ENCODE results near the gene ADGRL3. TPM values are rescaled to one million over a fixed set of nuclear protein-coding genes. Genes with fewer than 3 reads are reported as not detected.

ADGRL3 gene
- total and polyA plus RNA-seq, 8 donors = 0.08 to 1.4 (median 0.24) TPM

- Histone ChIP-seq H3K27ac (no peak overlapping the region), H3K27me3 (no peaks in the 10 kb centered on the region), H3K36me3 (no peaks in the 10 kb centered on the region), H3K9me3 (no peaks in the 10 kb centered on the region), H3K4me3 (no peak overlapping the region), H3K4me1 (no peaks in the 10 kb centered on the region)
- intact Hi-C loops (cut with DNase I) = no loop called here
- DNase-seq (peak in 2 of 6 donors; percentile 10 to 14), FAIRE-seq (no peak), ATAC-seq (peak in 1 of 4 donors; percentile 41)
- TF ChIP-seq CTCF (IDR thresholded peaks at IDR 0.05) = no peak
- 37 to 50% methylated on average over 1 of the region's 1 CpG for WGBS, 2 donors
These were observed 174.3 kb downstream of the ADGRL3 start for GRCh38 chr4:61374447-61374891.

GRCh38 chr4:61375301-61375700 lies 175.2 kb downstream of the ADGRL3 start:
- Histone ChIP-seq H3K9me3 (no peaks in the 10 kb centered on the region), H3K27me3 (no peaks in the 10 kb centered on the region), H3K4me1 (no peaks in the 10 kb centered on the region), H3K4me3 (no peak overlapping the region), H3K36me3 (no peaks in the 10 kb centered on the region), H3K27ac (no peak overlapping the region)
- FAIRE-seq (no peak), ATAC-seq (no peak), DNase-seq (no peak)
- 46 to 59% methylated on average over 2 of the region's 2 CpGs for WGBS, 2 donors
- TF ChIP-seq CTCF (IDR thresholded peaks at IDR 0.05) = no peak
- intact Hi-C loops (cut with DNase I) = no loop called here

GRCh38 chr4:61376301-61376700 lies 176.2 kb downstream of the ADGRL3 start:
- no peak for FAIRE-seq
- intact Hi-C loops (cut with DNase I) = no loop called here

GRCh38 chr4:61379406-61379805 lies 179.3 kb downstream of the ADGRL3 start:
- H3K27me3 ChIP-seq = no peaks in the 10 kb centered on the region
- DNase-seq = no peak
- intact Hi-C loops (cut with DNase I) = no loop called here
- H3K4me1 ChIP-seq = no peaks in the 10 kb centered on the region
- H3K9me3 ChIP-seq = no peaks in the 10 kb centered on the region
- no peak for ATAC-seq
- no peak for FAIRE-seq
- no peak for TF ChIP-seq CTCF (IDR thresholded peaks at IDR 0.05)
- 34 to 49% methylated on average over 1 of the region's 1 CpG for WGBS, 2 donors
- no peak overlapping the region for H3K4me3 ChIP-seq
- no peaks in the 10 kb centered on the region for H3K36me3 ChIP-seq
- H3K27ac ChIP-seq = no peak overlapping the region

More at GRCh38 chr4:61376301-61376700, 176.2 kb downstream of the ADGRL3 start:
- TF ChIP-seq CTCF (IDR thresholded peaks at IDR 0.05) = no peak
- H3K9me3 ChIP-seq = no peaks in the 10 kb centered on the region
- no peaks in the 10 kb centered on the region for H3K27me3 ChIP-seq
- DNase-seq (no peak), ATAC-seq (no peak)
- no peak overlapping the region for H3K27ac ChIP-seq
- no peak overlapping the region for H3K4me3 ChIP-seq
- no peaks in the 10 kb centered on the region for H3K36me3 ChIP-seq
- WGBS, 2 donors = 50 to 53% methylated on average over 3 of the region's 3 CpGs
- no peaks in the 10 kb centered on the region for H3K4me1 ChIP-seq

- intact Hi-C loops (cut with DNase I) = no loop called here
- Histone ChIP-seq H3K9me3 (no peaks in the 10 kb centered on the region), H3K4me1 (no peaks in the 10 kb centered on the region), H3K27me3 (no peaks in the 10 kb centered on the region), H3K27ac (no peak overlapping the region), H3K36me3 (no peaks in the 10 kb centered on the region), H3K4me3 (no peak overlapping the region)
- DNase-seq = no peak
- ATAC-seq = no peak
- no peak for FAIRE-seq
- no peak for TF ChIP-seq CTCF (IDR thresholded peaks at IDR 0.05)
- WGBS, 2 donors = 48 to 63% methylated on average over 2 of the region's 2 CpGs
These were observed 180.7 kb downstream of the ADGRL3 start for GRCh38 chr4:61380865-61381264.

All from pancreas (tissue), 10 donors.